Measurements from ENCODE around the gene LPP. TPM values are rescaled to one million over a fixed set of nuclear protein-coding genes. Genes with fewer than 3 reads are reported as not detected.

Gene LPP
- total RNA-seq, 1 experiment from 2014 or later, result 12.6 TPM

DNA sequence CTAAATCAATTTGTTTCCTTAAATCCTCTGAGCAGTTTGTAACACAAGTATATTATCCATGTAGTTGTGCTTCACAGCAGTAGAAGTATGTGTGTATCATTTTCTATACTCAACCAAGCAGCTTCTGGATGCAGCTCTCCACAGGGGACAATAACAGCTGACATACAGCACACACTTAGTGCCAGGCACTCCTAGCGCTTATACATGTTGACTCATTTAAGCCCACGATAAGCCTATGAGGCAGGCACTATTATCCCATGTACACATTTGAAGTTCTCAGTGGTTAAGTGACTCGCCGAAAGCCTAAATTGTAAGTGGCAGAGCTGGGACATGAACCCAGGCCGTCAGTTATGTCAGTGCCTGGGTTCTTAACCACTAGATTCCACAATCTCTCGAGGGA is 20.3 kb upstream of the LPP start:
- in situ Hi-C loops (cut with HindIII; ENCODE audit: low sequenced_read_pairs), result no loop called here
- no peak for DNase-seq (ENCODE audit: low spot score)

DNA sequence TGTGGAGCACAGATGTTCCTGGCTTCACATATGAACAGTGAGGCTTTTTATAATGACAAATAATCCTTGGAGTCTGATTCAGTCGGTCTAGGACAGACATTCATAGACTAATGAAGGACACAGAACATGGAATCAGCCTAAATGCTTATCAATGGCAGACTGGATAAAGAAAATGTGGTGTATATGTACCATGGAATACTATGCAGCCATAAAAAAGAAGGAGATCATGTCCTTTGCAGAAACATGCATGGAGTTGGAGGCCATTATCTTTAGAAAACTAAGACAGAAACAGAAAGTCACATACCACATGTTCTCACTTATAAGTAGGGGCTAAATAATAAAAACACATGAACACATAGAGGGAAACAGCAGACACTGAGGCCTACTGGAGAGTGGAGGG is 19.9 kb upstream of the LPP start:
- in situ Hi-C loops (cut with HindIII; ENCODE audit: low sequenced_read_pairs), result no loop called here

DNA sequence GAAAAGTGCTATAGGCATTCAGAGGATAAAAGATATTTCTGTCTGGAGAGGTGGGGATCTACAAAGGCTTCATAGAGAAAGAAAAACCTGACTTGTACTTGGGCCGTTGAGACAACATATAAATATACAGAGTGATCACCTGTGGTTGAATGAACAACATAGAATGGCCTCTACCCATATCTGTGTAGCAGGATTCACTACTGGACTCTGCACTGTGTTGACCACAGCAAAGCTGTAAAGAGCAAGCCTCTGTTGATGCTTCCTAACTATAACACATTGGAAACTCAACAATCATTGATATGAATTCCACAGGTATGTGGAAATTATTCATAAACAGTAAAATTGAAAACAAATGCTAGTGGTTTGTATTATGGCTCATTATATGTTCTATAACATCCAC is 19.1 kb upstream of the LPP start:
- DNase-seq (ENCODE audit: low spot score), result no peak
- in situ Hi-C loops (cut with HindIII; ENCODE audit: low sequenced_read_pairs), result no loop called here

More for the DNA sequence above, 19.9 kb upstream of the LPP start:
- no peak for DNase-seq (ENCODE audit: low spot score)

DNA sequence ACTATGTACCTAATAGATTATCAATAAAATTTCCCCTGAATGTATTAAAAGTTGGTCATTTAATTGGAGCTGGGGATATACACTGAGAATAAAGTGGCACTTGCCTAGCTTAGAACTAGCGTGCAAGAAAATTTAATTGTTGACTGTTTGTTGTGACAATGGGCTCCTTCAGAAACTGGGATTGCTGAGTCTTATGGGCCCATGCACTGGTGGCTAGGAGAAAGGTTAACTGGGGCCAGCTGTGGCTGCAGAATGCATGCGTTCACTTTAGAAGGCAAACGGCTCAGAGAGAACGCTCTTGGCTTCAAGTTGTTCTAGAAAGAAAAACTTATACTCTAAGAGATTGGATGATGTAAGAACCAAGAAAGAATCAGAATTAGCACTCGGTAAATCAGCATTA is 18.7 kb upstream of the LPP start:
- in situ Hi-C loops (cut with HindIII; ENCODE audit: low sequenced_read_pairs), result no loop called here
- DNase-seq (ENCODE audit: low spot score), result no peak

DNA sequence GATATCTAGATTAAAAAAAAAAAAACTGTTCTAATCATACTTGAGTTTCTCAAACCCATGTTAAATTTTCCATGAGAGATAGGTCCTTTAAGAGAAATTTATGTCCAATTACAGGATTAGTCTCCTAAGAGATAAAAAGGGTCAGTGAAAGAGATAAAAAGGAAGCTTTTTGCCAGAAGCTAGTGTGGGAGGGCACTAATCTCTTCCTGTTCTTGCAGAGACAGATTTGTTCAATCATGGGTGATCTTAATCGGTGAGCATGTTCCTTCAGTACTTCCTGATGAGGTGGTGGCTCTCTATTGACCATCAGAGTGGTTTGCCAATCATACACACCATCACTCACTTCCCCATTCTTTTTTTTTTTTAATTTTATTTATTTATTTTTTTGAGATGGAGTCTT is 16.9 kb upstream of the LPP start:
- in situ Hi-C loops (cut with HindIII; ENCODE audit: low sequenced_read_pairs), result no loop called here
- DNase-seq (ENCODE audit: low spot score), result no peak

DNA sequence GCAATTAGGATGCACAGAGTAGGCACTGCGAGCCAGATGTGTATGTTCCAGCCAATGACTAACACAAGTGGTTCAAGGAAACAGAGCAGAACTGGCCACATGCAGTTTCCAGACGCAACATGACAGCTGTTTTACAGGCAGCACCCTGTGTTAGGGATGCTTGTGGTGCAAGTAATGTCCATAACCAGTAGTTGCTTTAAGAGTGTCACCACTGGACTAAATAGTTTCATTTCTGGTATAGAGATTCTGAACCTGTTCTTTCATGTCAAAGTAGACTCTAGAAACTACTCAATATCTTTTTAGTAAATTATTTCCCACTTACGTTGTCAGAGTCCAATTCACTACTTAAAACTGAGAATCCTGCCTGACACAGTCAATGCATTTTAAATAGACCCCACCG is 14.5 kb upstream of the LPP start:
- in situ Hi-C loops (cut with HindIII; ENCODE audit: low sequenced_read_pairs), result no loop called here
- DNase-seq (ENCODE audit: low spot score), result no peak

DNA sequence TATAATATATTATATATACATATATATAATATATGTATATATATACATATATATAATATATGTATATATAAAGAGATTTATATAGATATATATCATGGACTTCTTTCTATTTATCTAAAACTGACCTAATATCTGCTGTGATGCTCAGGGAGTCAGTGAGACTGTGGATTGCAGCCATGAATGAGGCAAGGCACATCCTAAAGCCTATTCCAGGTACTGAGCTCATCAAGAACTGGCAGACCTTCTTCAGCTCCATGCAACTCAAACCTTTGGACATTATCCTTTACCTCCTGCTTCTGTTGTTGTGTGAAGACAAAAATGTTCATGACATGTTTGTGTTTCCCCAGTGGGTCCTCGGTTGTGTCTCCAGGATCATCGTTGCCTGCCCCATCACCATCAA is 7.7 kb upstream of the LPP start:
- in situ Hi-C loops (cut with HindIII; ENCODE audit: low sequenced_read_pairs), result no loop called here
- no peak for DNase-seq (ENCODE audit: low spot score)

DNA sequence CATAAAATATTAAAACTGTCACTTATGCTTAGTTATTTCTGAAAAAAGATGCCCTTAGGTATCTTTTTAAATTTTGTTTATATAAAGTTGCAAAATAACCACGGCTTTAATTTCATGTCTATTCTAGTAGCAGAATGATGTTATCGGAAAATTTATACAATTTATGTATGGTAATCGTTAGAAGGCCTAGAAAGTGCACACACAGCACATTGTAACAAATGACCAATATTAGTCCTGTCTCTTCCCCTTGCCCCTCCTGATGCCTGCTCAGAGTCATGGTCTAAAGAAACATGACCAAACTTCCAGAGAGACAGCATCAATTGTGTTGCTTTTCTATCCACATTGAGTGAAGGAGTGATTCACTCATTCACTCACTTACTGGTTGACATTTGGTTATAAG is 6.2 kb upstream of the LPP start:
- DNase-seq (ENCODE audit: low spot score), result no peak
- in situ Hi-C loops (cut with HindIII; ENCODE audit: low sequenced_read_pairs), result no loop called here

DNA sequence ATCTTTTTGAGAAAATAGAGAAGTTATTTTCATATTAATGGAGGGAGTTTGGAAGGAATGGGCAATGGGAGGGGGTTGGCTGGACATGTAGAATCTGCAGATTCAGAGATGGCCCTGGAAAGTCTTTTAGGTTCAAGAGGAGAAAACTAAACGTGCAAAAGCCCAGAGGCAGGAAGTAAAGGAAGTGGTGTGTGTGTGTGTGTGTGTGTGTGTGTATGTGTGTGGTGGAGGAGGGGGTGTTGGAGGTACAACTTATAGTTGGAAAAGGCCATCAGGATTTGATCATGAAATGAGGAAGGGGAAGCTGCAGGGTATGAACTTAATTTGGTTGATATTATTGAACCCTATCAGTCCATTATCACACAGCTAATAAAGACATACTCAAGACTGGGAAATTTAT is 5.6 kb upstream of the LPP start:
- DNase-seq (ENCODE audit: low spot score), result no peak
- in situ Hi-C loops (cut with HindIII; ENCODE audit: low sequenced_read_pairs), result no loop called here

DNA sequence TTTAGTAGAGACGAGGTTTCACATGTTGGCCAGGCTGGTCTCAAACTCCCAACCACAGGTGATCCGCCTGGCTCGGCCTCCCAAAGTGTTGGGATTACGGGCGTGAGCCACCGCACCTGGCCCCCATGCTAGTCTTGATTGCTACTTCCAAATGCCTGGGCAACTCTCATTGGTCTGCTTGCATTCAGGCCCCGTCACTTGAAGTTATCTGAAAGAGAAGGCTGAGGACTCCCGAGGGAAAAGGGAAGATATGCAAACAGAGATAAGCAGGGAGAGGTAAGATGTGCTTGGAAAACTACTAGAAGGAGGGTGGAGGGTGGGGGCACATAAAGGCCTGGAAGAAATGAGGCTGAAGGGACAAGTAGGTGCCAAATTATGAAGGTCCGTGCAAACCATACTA is 4.4 kb upstream of the LPP start:
- in situ Hi-C loops (cut with HindIII; ENCODE audit: low sequenced_read_pairs), result no loop called here
- no peak for DNase-seq (ENCODE audit: low spot score)

DNA sequence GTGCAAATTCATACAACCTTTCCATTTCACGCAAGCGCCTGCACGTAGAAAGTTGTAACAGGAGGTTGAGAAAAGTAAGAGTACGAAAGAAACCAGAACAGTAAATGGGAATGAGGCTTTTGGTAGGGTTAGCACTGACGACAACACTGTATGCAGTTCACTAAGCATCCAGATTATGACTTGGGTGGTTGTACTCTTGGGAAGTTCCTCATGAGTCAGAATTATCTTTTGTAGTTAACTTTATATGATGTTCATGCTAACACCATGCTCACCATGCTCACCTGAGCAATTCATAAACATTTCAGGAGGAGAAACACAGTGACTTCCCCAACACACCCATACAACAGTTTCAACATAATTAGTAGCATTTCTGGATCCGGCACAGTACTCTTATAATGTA is 3.0 kb upstream of the LPP start:
- DNase-seq (ENCODE audit: low spot score), result no peak
- in situ Hi-C loops (cut with HindIII; ENCODE audit: low sequenced_read_pairs), result no loop called here

DNA sequence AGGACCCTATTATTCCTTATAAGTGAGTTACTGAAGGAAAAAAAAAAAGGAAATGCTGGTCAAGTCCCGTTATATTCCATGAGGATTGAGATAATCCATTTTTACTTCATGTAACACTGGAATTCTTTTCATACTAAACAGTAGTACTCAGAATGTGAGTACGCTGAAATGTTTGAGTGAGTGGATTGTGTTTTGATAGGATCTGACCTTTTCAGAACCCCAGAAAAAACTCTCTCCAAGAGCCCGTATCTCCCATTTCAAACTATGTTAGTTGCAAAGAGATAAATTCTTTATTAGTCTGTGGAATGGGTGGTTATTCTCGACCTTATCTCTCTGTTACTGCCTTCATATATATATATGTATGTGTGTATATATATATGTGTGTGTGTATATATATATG is 2.5 kb upstream of the LPP start:
- in situ Hi-C loops (cut with HindIII; ENCODE audit: low sequenced_read_pairs), result no loop called here

DNA sequence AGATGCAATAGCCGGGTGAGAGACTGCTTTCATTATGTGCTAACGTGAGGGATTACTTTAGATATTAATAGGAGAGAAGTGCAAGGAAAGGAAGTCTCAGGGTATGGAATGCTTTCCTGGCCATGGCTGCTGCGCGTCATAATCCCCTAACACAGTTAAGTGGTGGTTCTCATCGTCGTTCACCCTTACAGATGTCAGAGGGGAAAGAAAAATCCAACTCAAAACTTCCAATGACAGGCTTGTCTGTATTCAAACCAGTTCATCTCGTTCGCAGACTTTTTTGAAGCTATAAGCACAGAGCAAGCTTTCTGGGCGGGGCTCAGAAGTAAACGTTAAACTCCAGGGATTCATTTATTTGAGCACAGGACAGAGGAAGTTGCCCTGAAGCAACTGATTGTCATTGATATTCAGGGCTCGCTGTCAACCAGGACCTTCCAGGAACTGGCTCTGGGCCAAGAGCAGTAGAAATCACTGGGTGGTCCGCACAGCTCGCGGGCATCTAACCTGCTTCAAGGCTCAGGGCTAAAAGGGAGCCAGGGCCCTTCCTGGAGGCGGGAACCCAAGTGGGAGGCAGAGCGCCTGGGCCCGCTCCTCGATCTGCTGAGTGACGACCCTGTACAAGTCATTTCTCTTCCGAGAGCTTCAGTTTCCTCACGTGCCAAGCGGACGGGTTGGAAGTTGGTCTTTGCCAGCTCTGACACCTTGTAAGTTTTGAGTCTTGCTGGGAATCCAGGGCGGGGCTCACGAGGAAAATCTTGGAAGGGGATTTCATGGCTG is 1.1 kb upstream of the LPP start:
- peak; percentile 51 for DNase-seq (ENCODE audit: low spot score)
- in situ Hi-C loops (cut with HindIII; ENCODE audit: low sequenced_read_pairs), result no loop called here

More for the DNA sequence above, 2.5 kb upstream of the LPP start:
- DNase-seq (ENCODE audit: low spot score), result no peak

DNA sequence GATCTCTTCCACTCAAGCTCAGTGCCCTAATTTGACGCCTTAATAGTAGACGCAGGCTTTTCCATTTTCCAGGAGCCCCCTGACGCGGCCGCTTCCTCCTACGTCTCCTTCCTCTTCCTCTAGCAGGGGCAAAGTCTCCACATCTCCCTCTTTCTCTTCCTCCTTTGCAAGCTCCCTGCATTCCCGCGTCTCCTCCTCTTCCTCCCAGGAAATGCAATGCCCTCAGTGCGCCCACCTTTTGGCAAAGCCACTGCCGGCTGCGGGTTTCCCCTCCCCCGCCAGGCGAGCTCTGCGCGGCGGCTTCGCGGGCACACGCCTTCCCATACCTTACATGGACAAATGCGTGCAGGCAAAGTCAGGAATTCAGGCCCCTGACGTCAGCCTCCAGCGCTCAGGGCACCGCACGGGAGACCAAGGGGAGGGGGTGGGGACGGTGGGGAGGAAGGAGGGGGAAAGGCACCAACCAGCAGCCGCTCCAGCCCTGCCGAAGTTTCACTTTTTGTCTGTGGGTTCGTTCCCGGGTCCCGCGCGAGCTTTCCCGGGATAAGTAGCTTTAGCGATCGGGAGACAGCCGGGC is 432 bp upstream of the LPP start:
- in situ Hi-C loops (cut with HindIII; ENCODE audit: low sequenced_read_pairs), result no loop called here
- DNase-seq (ENCODE audit: low spot score), result peak; percentile 86

DNA sequence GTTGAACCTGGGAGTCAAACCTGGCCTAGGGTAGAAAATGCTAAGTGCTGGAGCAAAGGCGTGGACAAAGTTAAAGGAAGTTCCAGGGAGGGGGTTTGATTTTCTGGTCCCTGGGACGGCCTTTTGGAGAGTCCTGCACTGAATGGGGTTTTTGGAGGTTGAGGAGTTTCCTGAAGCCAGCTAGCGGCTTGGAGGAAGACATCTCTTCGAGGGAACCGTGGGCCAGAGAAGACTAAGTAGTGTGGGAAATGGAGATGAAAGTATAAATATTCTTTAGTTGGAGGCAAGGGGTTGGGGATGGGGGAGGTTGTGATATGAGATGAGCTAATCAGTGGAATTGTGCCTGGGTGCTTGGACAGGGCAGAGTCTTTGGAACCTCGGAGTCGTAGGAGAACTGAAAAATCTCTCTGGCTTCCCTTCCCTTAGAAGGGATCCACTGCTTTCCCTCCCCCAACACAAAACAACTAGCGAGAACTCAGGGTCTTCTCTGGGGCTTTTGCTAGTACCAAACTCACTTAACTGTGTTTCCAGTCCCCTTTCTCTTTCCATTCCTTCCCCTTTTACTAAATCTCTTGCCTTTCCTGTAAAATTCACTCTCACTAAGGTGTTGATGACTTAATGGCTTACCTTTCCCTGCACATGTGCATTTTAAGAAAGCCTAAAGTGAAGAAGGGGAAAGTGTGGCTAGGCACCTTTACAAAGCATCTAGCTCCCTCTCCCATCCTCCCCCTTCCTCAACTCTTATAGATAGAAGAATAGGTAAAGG is 1.0 kb downstream of the LPP start:
- in situ Hi-C loops (cut with HindIII; ENCODE audit: low sequenced_read_pairs), result no loop called here
- peak; percentile 24 for DNase-seq (ENCODE audit: low spot score)

DNA sequence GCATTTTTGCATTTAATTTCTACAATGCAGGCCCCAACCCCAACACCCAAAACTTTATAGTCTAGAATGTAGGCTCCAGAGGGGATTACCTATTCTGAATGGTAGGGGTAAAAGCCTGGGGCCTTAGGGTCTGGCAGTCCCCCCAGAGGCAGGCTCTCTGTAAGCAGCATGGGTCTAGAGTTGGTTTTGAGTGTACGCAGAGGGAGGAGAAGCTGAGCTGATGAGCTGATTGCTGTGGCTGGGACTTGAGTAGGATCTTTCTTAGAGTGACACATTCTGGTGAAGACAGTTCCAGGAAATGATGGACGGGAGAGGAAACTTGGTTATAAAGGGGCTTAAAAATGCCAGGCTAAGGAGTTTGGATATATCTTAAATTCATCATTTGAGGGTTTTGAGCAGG is 2.1 kb downstream of the LPP start:
- in situ Hi-C loops (cut with HindIII; ENCODE audit: low sequenced_read_pairs), result no loop called here
- no peak for DNase-seq (ENCODE audit: low spot score)

DNA sequence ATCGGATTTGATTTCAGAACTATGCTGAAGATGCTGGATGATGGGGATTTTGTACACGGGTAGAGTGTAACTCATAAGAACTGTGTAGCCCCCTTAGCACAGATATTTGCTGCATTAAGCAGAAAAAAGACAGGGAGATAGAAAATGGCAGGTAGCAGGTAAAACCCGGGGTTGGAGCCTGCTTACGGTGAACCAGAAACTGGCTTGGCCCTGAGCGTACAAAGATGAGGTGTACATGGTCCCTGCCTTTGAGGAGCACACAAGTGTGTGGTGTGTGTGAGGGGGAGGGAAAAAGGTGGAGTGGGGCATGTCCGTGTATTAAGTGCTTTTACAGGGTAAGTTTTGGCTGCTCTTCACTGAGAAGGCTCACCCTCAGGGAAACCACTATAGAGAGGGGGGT is 3.5 kb downstream of the LPP start:
- in situ Hi-C loops (cut with HindIII; ENCODE audit: low sequenced_read_pairs), result no loop called here
- no peak for DNase-seq (ENCODE audit: low spot score)

DNA sequence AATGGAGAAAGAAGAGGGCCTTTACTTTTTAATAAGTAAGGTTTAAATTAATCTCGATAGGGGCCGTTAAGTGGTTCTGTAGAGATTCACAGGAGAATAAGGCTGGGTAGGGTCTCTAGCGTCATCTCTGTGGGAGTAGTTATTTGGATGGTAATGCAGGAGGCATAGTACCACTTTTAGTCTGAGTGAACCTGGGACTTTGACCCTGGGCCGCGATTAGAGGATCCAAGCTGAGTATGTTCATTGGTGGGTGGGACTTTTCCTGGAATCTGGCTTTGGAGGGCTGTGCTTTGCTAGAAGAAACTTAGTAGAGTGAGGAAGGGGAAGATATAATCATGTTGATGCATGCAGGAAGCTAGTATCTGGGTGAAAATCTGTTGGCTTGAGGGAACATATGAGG is 4.0 kb downstream of the LPP start:
- in situ Hi-C loops (cut with HindIII; ENCODE audit: low sequenced_read_pairs), result no loop called here
- no peak for DNase-seq (ENCODE audit: low spot score)

DNA sequence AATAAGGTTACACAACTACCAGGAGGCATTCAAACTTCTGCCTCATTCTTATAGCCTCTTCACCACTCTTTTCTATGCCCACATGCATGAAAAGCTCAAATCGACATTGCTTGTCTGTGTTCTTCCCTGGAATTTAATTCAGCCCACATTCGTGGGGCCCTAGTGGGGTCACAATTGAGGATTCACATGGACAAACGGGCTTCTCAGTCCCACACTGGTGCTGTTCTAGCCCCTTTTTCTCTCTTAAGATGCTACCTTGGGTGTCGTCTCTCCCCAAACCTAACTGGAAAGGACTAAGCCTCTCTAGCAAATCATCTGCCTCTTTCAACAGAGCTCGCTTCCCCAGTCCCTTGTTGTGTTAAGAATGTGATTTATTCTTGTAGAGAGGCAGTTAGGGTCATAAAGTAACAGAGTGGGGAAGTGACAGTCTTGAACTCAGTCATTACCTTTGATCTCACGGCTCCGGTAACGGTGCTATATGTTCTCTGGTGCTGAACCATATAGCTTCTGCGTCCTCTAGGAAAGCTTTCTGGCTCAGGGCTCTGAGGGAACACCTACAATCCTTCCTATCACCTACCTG is 4.9 kb downstream of the LPP start:
- DNase-seq (ENCODE audit: low spot score), result no peak
- in situ Hi-C loops (cut with HindIII; ENCODE audit: low sequenced_read_pairs), result no loop called here

DNA sequence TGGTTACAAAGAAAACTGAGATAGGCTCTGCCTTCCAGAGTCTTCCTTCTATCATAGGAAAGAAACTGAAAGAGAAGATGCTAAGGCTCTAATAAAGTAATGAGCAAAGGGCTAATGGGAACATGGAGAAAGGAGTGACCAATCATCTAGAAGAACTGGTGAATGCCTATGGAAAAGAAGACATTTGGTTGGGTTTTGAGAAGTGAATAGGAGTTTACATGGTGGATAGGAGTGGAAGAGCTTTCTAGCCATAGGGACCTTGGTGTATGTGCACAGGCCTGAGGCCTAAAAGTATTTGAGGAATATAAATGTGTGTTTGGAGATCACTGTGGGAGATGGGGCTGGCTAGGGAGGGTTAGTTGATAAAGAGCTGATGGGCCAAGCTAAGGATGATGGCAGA is 6.8 kb downstream of the LPP start:
- in situ Hi-C loops (cut with HindIII; ENCODE audit: low sequenced_read_pairs), result no loop called here

More for the DNA sequence above, 6.8 kb downstream of the LPP start:
- no peak for DNase-seq (ENCODE audit: low spot score)

Measured in G401 (cell line).